Small intestine (tissue), 7 donors: ENCODE results near the gene PRRX1. TPM values are rescaled to one million over a fixed set of nuclear protein-coding genes. Genes with fewer than 3 reads are reported as not detected.

Source experiments
- DNase-seq, 2 donors: peaks; one replicate each; pipeline versions ENCODE4 v3.0.0 to v3.0.0-alpha.2; 2013
- FAIRE-seq: peaks from 2 replicates; lab custom pipeline; 2012; peaks lifted over from hg19 to GRCh38; lab: Jason Lieb, UNC
- H3K27ac ChIP-seq, 3 donors: one replicate each; pipeline ENCODE4 v1.5.1; 2013; ENCODE audit warnings: low read length in 2 of 3, mild to moderate bottlenecking in 2 of 3, control low read depth in 1 of 3, inconsistent platforms in 1 of 3, low read depth in 1 of 3, moderate library complexity in 1 of 3
- H3K27me3 ChIP-seq, 3 donors: one replicate each; pipeline ENCODE4 v1.6.1; 2013; ENCODE audit warnings: low read length in 3 of 3, inconsistent platforms in 1 of 3; ENCODE audit not compliant: control insufficient read depth in 3 of 3, insufficient read depth in 3 of 3
- H3K36me3 ChIP-seq, 3 donors: one replicate each; pipeline ENCODE4 v1.6.1; 2013; ENCODE audit warnings: low read length in 3 of 3, inconsistent platforms in 1 of 3, low read depth in 1 of 3, mild to moderate bottlenecking in 1 of 3, moderate library complexity in 1 of 3; ENCODE audit not compliant: control insufficient read depth in 3 of 3, insufficient read depth in 2 of 3
- H3K4me1 ChIP-seq, 3 donors: one replicate each; pipeline ENCODE4 v1.6.1; 2013; ENCODE audit warnings: low read length in 2 of 3, inconsistent platforms in 1 of 3, low read depth in 1 of 3, mild to moderate bottlenecking in 1 of 3, moderate library complexity in 1 of 3; ENCODE audit not compliant: control insufficient read depth in 3 of 3, insufficient read depth in 2 of 3
- H3K4me3 ChIP-seq, 3 donors: one replicate each; pipeline ENCODE4 v1.5.1; 2013; ENCODE audit warnings: low read length in 3 of 3, control low read depth in 1 of 3, inconsistent platforms in 1 of 3, low read depth in 1 of 3, mild to moderate bottlenecking in 1 of 3, moderate library complexity in 1 of 3
- H3K9me3 ChIP-seq, 2 donors: one replicate each; pipeline ENCODE4 v1.6.1; 2013; ENCODE audit warnings: low read depth in 1 of 2, low read length in 1 of 2; ENCODE audit not compliant: control insufficient read depth in 2 of 2, insufficient read depth in 1 of 2
- WGBS, 3 donors: extraction: QIAGEN DNeasy Blood & Tissue Kit; methylation state at CpG; one replicate each; pipeline ENCODE4 v1.1.7; 2013; 5-methylcytosine and 5-hydroxymethylcytosine counted together
- polyA plus RNA-seq, 4 donors: library from polyadenylated mRNA; stranded (reverse) in 3 of 4; unstranded in 1 of 4; fragments of 200-250 nt in 3 of 4; fragments of 120-200 nt in 1 of 4; gene quantifications; one replicate each; pipeline versions ENCODE4 v1.2.1 to v1.2.3, GENCODE V29; 2013
- donor health status: healthy with polysubstance abuse.
- donor health status: control.
- donor health status: control.
- donor health status: Bipolar disorder and iron deficiency.
- donor health status: healthy.

The PRRX1 gene
- polyA plus RNA-seq, 4 donors, result 0.22 to 1.7 (median 0.57) TPM

DNA sequence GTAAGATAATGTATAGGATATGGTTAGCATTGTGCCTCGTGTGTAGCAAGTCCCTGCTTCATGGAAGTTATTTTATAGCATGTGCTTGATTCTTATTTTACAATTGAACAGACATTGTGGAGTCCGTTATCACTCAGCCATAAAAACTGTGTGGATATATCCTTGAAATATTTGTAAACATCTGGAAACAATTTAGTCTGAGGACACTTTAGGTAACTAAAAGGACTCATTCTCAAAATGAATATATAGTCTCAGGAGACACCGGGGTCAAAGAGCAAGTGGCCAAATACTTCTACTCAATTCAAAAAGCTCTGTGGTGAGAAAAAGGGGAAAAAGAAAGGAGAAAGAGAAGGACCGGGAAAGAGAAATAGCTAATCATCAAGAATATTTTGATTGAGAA lies 23.7 kb downstream of the PRRX1 start:
- Histone ChIP-seq H3K36me3 (no peaks in the 10 kb centered on the region), H3K27me3 (peaks cover 0 to 5% (median 0%) of the 10 kb centered on the region in 3 donors), H3K9me3 (no peaks in the 10 kb centered on the region), H3K4me3 (no peak overlapping the region), H3K27ac (no peak overlapping the region), H3K4me1 (no peaks in the 10 kb centered on the region)
- WGBS, 3 donors, result 76 to 80% (median 80%) methylated on average over 4 of the region's 4 CpGs
- FAIRE-seq (no peak), DNase-seq (no peak)

DNA sequence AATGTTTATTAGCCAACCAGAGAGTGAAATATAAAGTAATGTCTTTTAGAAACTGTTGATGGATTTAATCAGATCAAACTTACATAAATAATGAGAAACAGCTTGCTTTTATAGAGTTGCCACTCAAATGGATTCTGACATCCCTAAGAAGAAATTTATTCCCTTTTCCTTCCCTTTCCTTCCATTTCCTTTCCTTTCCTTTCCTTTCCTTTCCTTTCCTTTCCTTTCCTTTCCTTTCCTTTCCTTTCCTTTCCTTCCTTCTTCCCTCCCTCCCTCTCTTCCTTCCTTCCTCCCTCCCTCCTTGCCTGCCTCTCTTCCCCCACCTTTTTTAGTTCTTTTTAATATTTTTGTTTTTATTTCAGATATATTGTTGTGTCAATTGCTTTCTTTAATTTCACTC lies 27.3 kb downstream of the PRRX1 start:
- Histone ChIP-seq H3K9me3 (no peaks in the 10 kb centered on the region), H3K4me1 (no peaks in the 10 kb centered on the region), H3K27ac (no peak overlapping the region), H3K27me3 (no peaks in the 10 kb centered on the region), H3K4me3 (no peak overlapping the region), H3K36me3 (no peaks in the 10 kb centered on the region)
- no peak for FAIRE-seq
- DNase-seq, result no peak

DNA sequence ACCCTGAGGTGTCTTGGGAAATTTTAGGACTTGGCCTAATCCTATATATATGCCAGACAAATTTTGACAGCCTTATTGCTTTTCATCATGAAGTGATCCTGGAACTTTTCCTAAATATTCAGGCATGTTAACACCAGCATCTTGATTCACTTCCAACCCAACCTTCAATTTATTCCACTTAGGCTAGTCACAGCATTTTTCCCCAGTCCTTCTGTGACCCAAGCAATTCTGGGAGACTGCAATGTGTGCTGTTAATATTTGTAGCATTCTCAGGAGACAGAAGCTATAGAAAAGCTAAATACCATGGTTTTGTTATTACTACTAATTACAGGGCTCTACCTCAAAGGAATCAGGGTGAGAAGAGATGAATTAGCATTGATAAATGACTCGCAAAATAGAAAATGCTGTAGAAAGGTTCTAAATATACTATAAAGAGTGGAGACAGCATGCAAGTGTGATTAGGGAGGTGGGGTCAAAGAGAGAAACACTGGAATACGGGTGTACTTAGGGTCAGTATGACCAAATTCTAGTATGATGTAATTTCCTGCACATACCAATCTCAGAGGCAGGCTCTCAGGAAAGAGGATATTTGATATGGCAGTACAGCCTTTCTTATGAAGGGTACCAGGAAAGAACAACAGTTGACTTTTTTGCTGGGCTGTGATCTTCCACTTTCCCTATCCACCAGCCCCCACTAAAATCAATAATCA lies 29.1 kb downstream of the PRRX1 start:
- 50 to 53% (median 51%) methylated on average over 2 of the region's 2 CpGs for whole genome bisulfite sequencing, 3 donors

DNA sequence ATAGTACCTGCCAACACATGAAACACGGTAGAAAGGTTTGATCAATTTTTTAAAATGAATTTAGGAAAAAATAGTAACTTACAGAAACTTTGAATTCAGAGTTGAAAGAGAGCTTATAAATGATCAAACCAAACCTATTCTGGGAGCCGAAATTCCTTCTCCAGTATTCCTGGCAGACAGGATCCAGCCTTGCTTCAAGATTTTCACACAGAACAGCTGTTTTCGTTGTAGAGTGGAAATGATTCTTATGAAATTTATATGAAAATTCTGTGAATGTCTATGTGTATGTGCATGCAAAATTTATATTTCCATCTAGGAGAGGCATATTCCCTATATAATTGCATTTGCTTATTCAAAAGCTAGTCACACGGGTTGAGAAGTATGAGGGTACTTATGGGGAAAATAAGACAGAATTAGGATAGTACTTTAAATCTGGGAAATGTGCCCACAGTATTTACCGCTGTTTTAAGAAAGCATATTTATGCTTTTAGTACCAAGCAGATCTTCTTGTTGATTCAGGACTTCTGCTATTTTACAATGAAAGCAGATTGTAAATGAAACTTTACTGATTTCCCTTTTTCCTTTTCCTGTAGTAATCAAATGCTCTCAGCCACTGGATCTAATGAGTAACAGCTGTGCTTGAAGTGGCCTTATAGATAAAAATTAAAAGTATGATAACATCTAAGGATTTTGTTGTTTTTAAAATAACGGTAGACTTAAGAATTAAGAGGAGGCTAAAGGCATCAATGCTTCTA lies 30.4 kb downstream of the PRRX1 start:
- no peak for FAIRE-seq
- 62 to 76% (median 69%) methylated on average over 6 of the region's 6 CpGs for WGBS, 3 donors
- no peaks in the 10 kb centered on the region for H3K9me3 ChIP-seq
- H3K4me3 ChIP-seq, result no peak overlapping the region
- no peak for DNase-seq
- no peak overlapping the region for H3K27ac ChIP-seq
- no peaks in the 10 kb centered on the region for H3K4me1 ChIP-seq
- H3K27me3 ChIP-seq, result no peaks in the 10 kb centered on the region
- H3K36me3 ChIP-seq, result no peaks in the 10 kb centered on the region

More for the DNA sequence above, 29.1 kb downstream of the PRRX1 start:
- FAIRE-seq (no peak), DNase-seq (no peak)
- Histone ChIP-seq H3K36me3 (no peaks in the 10 kb centered on the region), H3K9me3 (no peaks in the 10 kb centered on the region), H3K4me1 (no peaks in the 10 kb centered on the region), H3K27ac (no peak overlapping the region), H3K27me3 (no peaks in the 10 kb centered on the region), H3K4me3 (no peak overlapping the region)

DNA sequence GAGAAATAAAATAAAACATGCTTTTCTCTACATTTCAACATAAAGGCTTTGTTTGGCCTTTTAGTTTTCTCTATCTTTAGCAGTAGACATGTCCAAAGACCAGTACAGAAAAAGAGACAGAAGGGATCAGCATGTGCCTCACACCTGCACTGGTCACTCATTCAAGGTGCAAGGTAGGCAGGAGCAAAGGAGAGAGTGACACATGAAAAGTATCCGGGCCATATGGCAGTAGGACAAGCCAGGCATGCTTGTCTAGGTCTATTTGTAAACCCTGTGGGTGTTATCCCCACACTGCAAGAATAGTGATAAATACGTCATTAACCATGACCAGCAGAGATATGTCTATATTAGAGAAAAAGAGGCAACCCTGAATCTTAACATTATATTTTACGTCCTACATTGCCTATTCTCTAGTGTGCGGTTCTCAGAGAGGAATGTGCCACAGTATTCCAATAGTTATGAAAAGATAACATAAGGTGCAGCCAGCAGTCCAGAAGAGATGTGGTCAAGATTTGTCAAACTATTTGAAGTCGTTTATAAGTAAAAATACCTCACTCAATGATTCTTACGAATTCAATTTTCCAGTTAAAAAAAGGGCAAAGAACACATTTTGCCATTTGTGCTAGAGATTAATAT lies 32.1 kb downstream of the PRRX1 start:
- Histone ChIP-seq H3K4me3 (no peak overlapping the region), H3K27me3 (no peaks in the 10 kb centered on the region), H3K36me3 (no peaks in the 10 kb centered on the region), H3K9me3 (no peaks in the 10 kb centered on the region), H3K27ac (no peak overlapping the region), H3K4me1 (no peaks in the 10 kb centered on the region)
- FAIRE-seq (no peak), DNase-seq (no peak)
- 85 to 90% (median 88%) methylated on average over 6 of the region's 6 CpGs for WGBS, 3 donors

DNA sequence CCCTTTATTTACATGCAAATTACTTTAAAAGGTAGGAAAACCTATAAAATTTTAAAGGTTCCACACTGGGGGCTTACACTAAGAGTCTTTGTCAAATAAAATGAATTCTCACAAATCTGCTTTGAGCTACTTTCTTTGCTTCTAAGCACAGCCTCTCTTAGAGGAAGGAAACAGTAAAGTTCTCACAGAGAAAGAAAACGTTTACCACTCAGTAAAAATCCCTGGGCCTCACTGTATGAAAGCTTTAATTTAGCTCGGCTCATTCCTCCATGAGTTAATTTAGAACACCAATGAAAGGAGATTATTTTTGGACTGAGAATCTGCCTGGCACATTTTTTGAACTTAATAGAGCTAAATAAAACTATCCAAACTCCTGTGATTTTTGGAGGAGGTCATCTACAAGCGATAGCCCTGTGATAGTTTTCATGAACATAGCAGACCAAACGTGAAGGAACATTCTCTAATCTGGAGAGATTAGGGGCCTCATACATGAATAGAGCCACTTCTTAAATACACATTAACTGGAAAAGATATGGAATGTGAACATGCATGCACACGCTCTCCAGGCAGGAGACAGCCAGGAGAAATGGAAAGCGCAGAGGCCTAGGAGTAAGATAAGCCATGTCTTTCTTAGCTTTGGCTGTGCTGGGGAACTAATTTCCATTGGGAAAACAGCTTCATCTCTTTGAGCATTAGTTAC lies 32.8 kb downstream of the PRRX1 start:
- FAIRE-seq (no peak), DNase-seq (no peak)
- no peak overlapping the region for H3K27ac ChIP-seq
- no peaks in the 10 kb centered on the region for H3K4me1 ChIP-seq
- H3K9me3 ChIP-seq, result no peaks in the 10 kb centered on the region
- H3K27me3 ChIP-seq, result no peaks in the 10 kb centered on the region
- no peaks in the 10 kb centered on the region for H3K36me3 ChIP-seq
- no peak overlapping the region for H3K4me3 ChIP-seq
- 71 to 75% (median 74%) methylated on average over 6 of the region's 6 CpGs for WGBS, 3 donors

DNA sequence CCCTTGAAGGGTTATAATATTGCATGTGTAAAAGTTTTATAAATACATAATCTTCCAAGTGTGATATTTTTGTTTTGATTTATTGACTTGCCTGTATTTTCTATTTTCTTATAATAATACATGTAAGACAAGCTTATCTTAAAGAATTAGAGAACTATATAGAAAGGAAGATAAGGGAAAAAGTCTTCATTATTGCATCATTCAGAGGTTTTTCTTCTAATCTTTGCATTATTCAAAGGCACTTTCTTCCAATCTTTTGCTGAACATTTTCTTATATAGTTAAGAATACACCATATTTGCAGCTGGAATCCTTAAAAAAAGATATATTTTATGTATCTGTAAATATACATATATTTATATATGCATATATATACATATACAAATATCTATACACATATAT lies 33.4 kb downstream of the PRRX1 start:
- no peaks in the 10 kb centered on the region for H3K27me3 ChIP-seq
- no peak overlapping the region for H3K27ac ChIP-seq
- no peaks in the 10 kb centered on the region for H3K4me1 ChIP-seq
- no peak for DNase-seq
- no peaks in the 10 kb centered on the region for H3K36me3 ChIP-seq
- H3K4me3 ChIP-seq, result no peak overlapping the region
- FAIRE-seq, result no peak
- H3K9me3 ChIP-seq, result no peaks in the 10 kb centered on the region
